ENCODE results near the gene FA2H.

Gene FA2H

DNA sequence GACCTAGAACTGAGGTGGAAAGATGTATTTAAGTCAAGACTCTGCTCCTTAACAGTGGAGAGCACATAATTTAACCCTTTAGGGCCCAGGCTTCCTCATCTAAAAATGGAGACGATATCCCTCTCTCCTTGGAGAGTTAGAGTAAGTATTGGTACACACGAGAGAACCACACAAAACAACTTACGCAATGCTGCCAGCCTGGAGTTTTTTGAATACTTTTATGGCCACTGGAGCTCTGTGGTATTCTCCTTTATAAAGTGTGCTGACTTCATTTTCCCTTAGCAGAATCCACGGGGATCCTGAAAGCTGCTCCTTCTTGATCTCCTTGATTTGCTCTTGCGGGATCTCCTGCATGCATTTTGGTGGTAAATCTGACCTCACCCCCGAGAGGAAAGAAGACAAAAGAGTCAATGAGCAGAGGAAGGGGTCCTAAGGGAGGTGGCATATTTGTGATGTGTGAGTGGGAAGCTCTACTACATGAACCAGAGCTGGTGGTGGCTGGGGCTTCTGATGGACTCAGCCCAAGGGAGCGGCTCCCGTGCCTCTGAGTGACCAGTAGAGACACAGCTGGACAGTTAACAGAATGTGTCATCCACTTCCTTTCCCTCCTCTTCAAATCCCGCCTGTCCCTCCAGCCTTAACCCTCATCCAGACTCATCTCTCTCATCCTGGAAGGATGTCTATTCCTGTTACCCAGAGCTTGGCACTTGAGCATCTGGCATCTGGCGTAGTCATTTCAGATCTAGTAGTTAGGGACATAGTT is 83.3 kb downstream of the FA2H start:
- H4K91ac ChIP-seq (ENCODE audit: low read depth, low read length, poor library complexity) = no peak overlapping the region
- no peak overlapping the region for H3K14ac ChIP-seq (ENCODE audit: low read length)
- no peak overlapping the region for H2BK5ac ChIP-seq (ENCODE audit: low read length)
- H3K23ac ChIP-seq (ENCODE audit: low read depth, low read length, poor library complexity) = no peak overlapping the region
- H3K4me3 ChIP-seq (ENCODE audit: low read length in 2 of 2) = peak overlapping the region in 1 of 2 donors; percentile 3
- no peak overlapping the region for H3K18ac ChIP-seq (ENCODE audit: low read length)
- no peak overlapping the region for H3K4me2 ChIP-seq (ENCODE audit: insufficient read depth, low read length, poor library complexity, severe bottlenecking)
- no CpG with 5 or more reads among the region's 10 CpGs for WGBS, 2 donors (ENCODE audit: extremely low coverage in 2 of 2, insufficient read length in 2 of 2, insufficient replicate concordance in 1 of 2)
- no peaks in the 10 kb centered on the region for H3K27me3 ChIP-seq (ENCODE audit: control insufficient read depth in 3 of 3, insufficient read depth in 3 of 3, low read depth in 1 of 3, low read length in 3 of 3)
- H3K36me3 ChIP-seq (replicated peaks in 1 of 2; ENCODE audit: control insufficient read depth in 2 of 2, insufficient read depth in 2 of 2, low read length in 2 of 2) = no peaks in the 10 kb centered on the region
- H2BK120ac ChIP-seq (ENCODE audit: low read depth, low read length) = no peak overlapping the region
- no peak overlapping the region for H2AFZ ChIP-seq (ENCODE audit: low read length)
- no peak overlapping the region for H2AK5ac ChIP-seq (ENCODE audit: low read depth, low read length)
- no peaks in the 10 kb centered on the region for H3K4me1 ChIP-seq (ENCODE audit: control insufficient read depth in 2 of 2, insufficient read depth in 1 of 2, low read depth in 1 of 2, low read length in 2 of 2)
- no peak overlapping the region for H2BK12ac ChIP-seq (ENCODE audit: low read length)
- no peak overlapping the region for H3K4ac ChIP-seq (ENCODE audit: low read length)
- no peaks in the 10 kb centered on the region for H3K9me3 ChIP-seq (replicated peaks in 1 of 2; ENCODE audit: control insufficient read depth in 2 of 2, insufficient read depth in 1 of 2, low read depth in 1 of 2, low read length in 2 of 2)
- no peak overlapping the region for H3K9ac ChIP-seq (ENCODE audit: low read depth, low read length, poor library complexity)
- no peak overlapping the region for H4K8ac ChIP-seq (ENCODE audit: low read depth, low read length)
- H2BK15ac ChIP-seq (ENCODE audit: low read length) = no peak overlapping the region
- H3K79me1 ChIP-seq (ENCODE audit: low read depth, low read length) = no peaks in the 10 kb centered on the region
- no peak overlapping the region for H3K27ac ChIP-seq (replicated peaks; ENCODE audit: low read length)
- no peak for DNase-seq (ENCODE audit: low spot score)

DNA sequence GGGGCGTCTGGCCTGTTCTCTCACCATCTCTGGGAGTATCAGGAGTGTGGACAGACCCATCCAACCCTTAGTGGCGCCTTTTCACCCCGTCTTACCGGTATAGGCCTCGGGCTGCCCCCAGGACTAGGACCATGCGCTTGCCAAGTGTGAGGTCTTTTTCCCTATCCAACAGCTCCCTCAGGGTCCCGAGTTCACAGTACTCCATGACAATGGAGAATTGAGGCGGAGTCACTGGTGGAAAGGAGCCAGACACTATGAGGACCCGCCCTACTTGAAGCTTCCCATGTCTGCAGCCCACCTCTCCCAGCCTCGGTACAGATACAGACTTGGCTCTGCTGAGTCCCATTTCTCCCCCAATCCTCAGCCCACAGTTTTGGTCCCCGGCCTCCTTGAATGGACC is 92.1 kb downstream of the FA2H start:
- Histone ChIP-seq H3K27me3 (ENCODE audit: control insufficient read depth in 3 of 3, insufficient read depth in 3 of 3, low read depth in 1 of 3, low read length in 3 of 3) (peaks cover 0 to 9% (median 0%) of the 10 kb centered on the region in 3 experiments), H2AK5ac (ENCODE audit: low read depth, low read length) (no peak overlapping the region), H3K79me1 (ENCODE audit: low read depth, low read length) (no peaks in the 10 kb centered on the region), H3K4me1 (ENCODE audit: control insufficient read depth in 2 of 2, insufficient read depth in 1 of 2, low read depth in 1 of 2, low read length in 2 of 2) (no peaks in the 10 kb centered on the region), H3K9ac (ENCODE audit: low read depth, low read length, poor library complexity) (no peak overlapping the region), H3K27ac (replicated peaks; ENCODE audit: low read length) (no peak overlapping the region), H4K8ac (ENCODE audit: low read depth, low read length) (no peak overlapping the region), H3K14ac (ENCODE audit: low read length) (no peak overlapping the region), H3K4me2 (ENCODE audit: insufficient read depth, low read length, poor library complexity, severe bottlenecking) (no peak overlapping the region), H2BK15ac (ENCODE audit: low read length) (no peak overlapping the region), H4K91ac (ENCODE audit: low read depth, low read length, poor library complexity) (no peak overlapping the region), H3K36me3 (replicated peaks in 1 of 2; ENCODE audit: control insufficient read depth in 2 of 2, insufficient read depth in 2 of 2, low read length in 2 of 2) (no peaks in the 10 kb centered on the region), H3K23ac (ENCODE audit: low read depth, low read length, poor library complexity) (no peak overlapping the region), H3K18ac (ENCODE audit: low read length) (peak overlapping the region; percentile 27), H2BK12ac (ENCODE audit: low read length) (no peak overlapping the region), H3K4ac (ENCODE audit: low read length) (no peak overlapping the region), H3K4me3 (ENCODE audit: low read length in 2 of 2) (no peak overlapping the region), H2BK120ac (ENCODE audit: low read depth, low read length) (no peak overlapping the region), H2AFZ (ENCODE audit: low read length) (no peak overlapping the region), H3K9me3 (replicated peaks in 1 of 2; ENCODE audit: control insufficient read depth in 2 of 2, insufficient read depth in 1 of 2, low read depth in 1 of 2, low read length in 2 of 2) (no peaks in the 10 kb centered on the region), H2BK5ac (ENCODE audit: low read length) (no peak overlapping the region)
- WGBS, 2 donors (ENCODE audit: extremely low coverage in 2 of 2, insufficient read length in 2 of 2, insufficient replicate concordance in 1 of 2) = no CpG with 5 or more reads among the region's 11 CpGs
- no peak for DNase-seq (ENCODE audit: low spot score)

DNA sequence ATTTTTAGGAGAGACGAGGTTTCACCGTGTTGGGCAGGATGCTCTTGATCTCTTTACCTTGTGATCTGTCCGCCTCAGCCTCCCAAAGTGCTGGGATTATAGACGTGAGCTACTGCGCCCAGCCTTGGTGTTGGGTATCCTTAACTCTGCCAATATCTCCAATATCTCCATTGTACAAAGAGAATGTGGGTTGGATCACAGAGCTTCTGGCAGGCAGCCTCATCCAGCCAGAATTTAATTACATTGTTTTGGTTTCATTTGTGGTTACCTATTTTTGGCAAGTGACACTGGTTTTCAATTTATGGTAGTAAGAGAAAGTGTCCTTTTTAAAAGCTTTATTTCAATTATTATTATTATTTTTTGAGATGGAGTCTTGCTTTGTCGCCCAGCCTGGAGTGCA is 93.9 kb downstream of the FA2H start:
- H3K9me3 ChIP-seq (replicated peaks in 1 of 2; ENCODE audit: control insufficient read depth in 2 of 2, insufficient read depth in 1 of 2, low read depth in 1 of 2, low read length in 2 of 2) = no peaks in the 10 kb centered on the region
- no peak overlapping the region for H3K23ac ChIP-seq (ENCODE audit: low read depth, low read length, poor library complexity)
- no peak overlapping the region for H2BK5ac ChIP-seq (ENCODE audit: low read length)
- no peak for DNase-seq (ENCODE audit: low spot score)
- H3K9ac ChIP-seq (ENCODE audit: low read depth, low read length, poor library complexity) = no peak overlapping the region
- H2AK5ac ChIP-seq (ENCODE audit: low read depth, low read length) = no peak overlapping the region
- no peak overlapping the region for H3K4me3 ChIP-seq (ENCODE audit: low read length in 2 of 2)
- no peak overlapping the region for H2BK12ac ChIP-seq (ENCODE audit: low read length)
- H4K91ac ChIP-seq (ENCODE audit: low read depth, low read length, poor library complexity) = no peak overlapping the region
- no peaks in the 10 kb centered on the region for H3K79me1 ChIP-seq (ENCODE audit: low read depth, low read length)
- no CpG with 5 or more reads among the region's 6 CpGs for WGBS, 2 donors (ENCODE audit: extremely low coverage in 2 of 2, insufficient read length in 2 of 2, insufficient replicate concordance in 1 of 2)
- no peaks in the 10 kb centered on the region for H3K4me1 ChIP-seq (ENCODE audit: control insufficient read depth in 2 of 2, insufficient read depth in 1 of 2, low read depth in 1 of 2, low read length in 2 of 2)
- no peak overlapping the region for H2BK15ac ChIP-seq (ENCODE audit: low read length)
- no peaks in the 10 kb centered on the region for H3K36me3 ChIP-seq (replicated peaks in 1 of 2; ENCODE audit: control insufficient read depth in 2 of 2, insufficient read depth in 2 of 2, low read length in 2 of 2)
- peaks cover 0 to 10% (median 0%) of the 10 kb centered on the region in 3 experiments for H3K27me3 ChIP-seq (ENCODE audit: control insufficient read depth in 3 of 3, insufficient read depth in 3 of 3, low read depth in 1 of 3, low read length in 3 of 3)
- no peak overlapping the region for H3K14ac ChIP-seq (ENCODE audit: low read length)
- H2BK120ac ChIP-seq (ENCODE audit: low read depth, low read length) = no peak overlapping the region
- no peak overlapping the region for H3K4ac ChIP-seq (ENCODE audit: low read length)
- no peak overlapping the region for H3K27ac ChIP-seq (replicated peaks; ENCODE audit: low read length)
- H3K4me2 ChIP-seq (ENCODE audit: insufficient read depth, low read length, poor library complexity, severe bottlenecking) = no peak overlapping the region
- H2AFZ ChIP-seq (ENCODE audit: low read length) = no peak overlapping the region
- H4K8ac ChIP-seq (ENCODE audit: low read depth, low read length) = no peak overlapping the region
- no peak overlapping the region for H3K18ac ChIP-seq (ENCODE audit: low read length)

DNA sequence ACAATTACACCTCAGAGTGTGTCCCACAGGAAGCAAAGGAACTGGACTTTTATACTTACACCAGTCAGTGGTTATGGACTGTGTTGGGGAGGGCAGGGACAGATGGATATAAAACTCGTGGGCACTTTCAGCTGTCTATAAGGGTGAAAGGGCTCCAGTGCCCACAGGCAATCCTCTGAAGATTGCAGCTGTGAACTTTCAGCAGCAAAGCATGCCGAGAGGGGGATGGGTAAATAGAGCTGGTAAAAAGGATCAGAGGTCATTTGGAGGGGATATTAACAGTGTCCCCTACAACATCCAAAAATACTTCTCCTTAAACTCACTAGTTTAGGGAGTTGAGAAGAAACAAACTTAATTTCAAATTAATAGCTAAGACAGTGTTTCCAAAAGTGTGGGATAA is 94.6 kb downstream of the FA2H start:
- H2BK15ac ChIP-seq (ENCODE audit: low read length) = no peak overlapping the region
- no peaks in the 10 kb centered on the region for H3K4me1 ChIP-seq (ENCODE audit: control insufficient read depth in 2 of 2, insufficient read depth in 1 of 2, low read depth in 1 of 2, low read length in 2 of 2)
- H3K27ac ChIP-seq (replicated peaks; ENCODE audit: low read length) = no peak overlapping the region
- H4K91ac ChIP-seq (ENCODE audit: low read depth, low read length, poor library complexity) = no peak overlapping the region
- no peak overlapping the region for H2BK5ac ChIP-seq (ENCODE audit: low read length)
- H2BK12ac ChIP-seq (ENCODE audit: low read length) = no peak overlapping the region
- H2AK5ac ChIP-seq (ENCODE audit: low read depth, low read length) = no peak overlapping the region
- no peaks in the 10 kb centered on the region for H3K36me3 ChIP-seq (replicated peaks in 1 of 2; ENCODE audit: control insufficient read depth in 2 of 2, insufficient read depth in 2 of 2, low read length in 2 of 2)
- H2AFZ ChIP-seq (ENCODE audit: low read length) = no peak overlapping the region
- no CpG with 5 or more reads among the region's 2 CpGs for WGBS, 2 donors (ENCODE audit: extremely low coverage in 2 of 2, insufficient read length in 2 of 2, insufficient replicate concordance in 1 of 2)
- H3K9ac ChIP-seq (ENCODE audit: low read depth, low read length, poor library complexity) = no peak overlapping the region
- H4K8ac ChIP-seq (ENCODE audit: low read depth, low read length) = no peak overlapping the region
- no peak overlapping the region for H3K23ac ChIP-seq (ENCODE audit: low read depth, low read length, poor library complexity)
- peaks cover 0 to 17% (median 0%) of the 10 kb centered on the region in 3 experiments for H3K27me3 ChIP-seq (ENCODE audit: control insufficient read depth in 3 of 3, insufficient read depth in 3 of 3, low read depth in 1 of 3, low read length in 3 of 3)
- no peak overlapping the region for H3K4me2 ChIP-seq (ENCODE audit: insufficient read depth, low read length, poor library complexity, severe bottlenecking)
- no peak overlapping the region for H3K14ac ChIP-seq (ENCODE audit: low read length)
- H3K4ac ChIP-seq (ENCODE audit: low read length) = no peak overlapping the region
- no peak overlapping the region for H3K4me3 ChIP-seq (ENCODE audit: low read length in 2 of 2)
- no peaks in the 10 kb centered on the region for H3K9me3 ChIP-seq (replicated peaks in 1 of 2; ENCODE audit: control insufficient read depth in 2 of 2, insufficient read depth in 1 of 2, low read depth in 1 of 2, low read length in 2 of 2)
- H3K18ac ChIP-seq (ENCODE audit: low read length) = no peak overlapping the region
- H2BK120ac ChIP-seq (ENCODE audit: low read depth, low read length) = no peak overlapping the region
- no peak for DNase-seq (ENCODE audit: low spot score)
- H3K79me1 ChIP-seq (ENCODE audit: low read depth, low read length) = no peaks in the 10 kb centered on the region

Data from neuronal stem cell (in vitro differentiated cells).